Activated naive CD8-positive, alpha-beta T cell treated with anti-CD3 and anti-CD28 coated beads, Interleukin-2, amount 50 U/mL, for 16 hours (primary cell): Measurements from ENCODE around the gene KRT36.

Experiments
- DNase-seq: peaks from one replicate; pipeline ENCODE4 v3.0.0-alpha.2; 2020; ENCODE audit warnings: low read depth, low spot score

The KRT36 gene

DNA sequence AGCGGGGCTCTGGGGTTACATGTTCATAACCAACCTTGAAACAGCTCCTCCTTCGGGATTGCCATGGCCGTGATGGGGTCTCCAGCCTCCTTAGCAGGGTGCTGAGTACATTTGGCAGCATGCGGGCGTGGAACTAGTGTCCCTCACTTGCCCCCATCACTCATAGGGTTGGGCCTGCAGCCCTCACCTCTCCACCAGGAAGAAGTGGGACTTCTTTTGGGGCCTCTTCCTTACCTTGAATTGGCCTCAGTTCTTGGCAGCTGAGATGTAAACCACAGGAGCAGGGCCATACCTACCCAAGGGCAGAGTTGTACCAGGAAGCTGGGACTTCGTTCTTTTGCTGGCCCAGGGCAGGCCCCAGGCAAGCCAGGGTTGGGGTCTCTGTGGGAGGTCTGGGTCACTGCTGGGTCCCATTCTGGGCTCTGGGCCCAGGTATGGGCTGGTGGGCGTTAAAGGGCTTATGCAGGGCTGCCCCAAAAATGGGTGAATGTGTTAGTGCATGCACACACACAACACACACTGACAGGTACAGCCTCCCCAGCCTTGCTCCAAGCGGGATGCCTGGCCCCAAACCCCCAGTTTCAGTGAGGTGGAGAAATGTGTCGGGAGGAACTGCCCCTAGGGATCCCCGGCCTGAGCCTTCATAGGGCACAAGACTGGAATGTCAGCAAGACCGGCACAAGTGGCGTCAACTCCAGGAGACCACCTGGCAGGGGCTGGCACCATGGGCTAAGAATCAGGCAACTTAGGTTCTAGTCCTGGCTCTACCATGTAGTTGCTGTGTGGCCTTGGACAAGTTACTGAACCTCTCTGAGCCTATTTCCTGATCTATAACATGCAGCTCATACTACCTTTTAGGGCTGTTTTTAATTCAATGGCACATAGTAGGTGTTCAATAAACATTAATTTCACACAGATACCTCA lies 32.9 kb upstream of the KRT36 start:
- no peak for DNase-seq

DNA sequence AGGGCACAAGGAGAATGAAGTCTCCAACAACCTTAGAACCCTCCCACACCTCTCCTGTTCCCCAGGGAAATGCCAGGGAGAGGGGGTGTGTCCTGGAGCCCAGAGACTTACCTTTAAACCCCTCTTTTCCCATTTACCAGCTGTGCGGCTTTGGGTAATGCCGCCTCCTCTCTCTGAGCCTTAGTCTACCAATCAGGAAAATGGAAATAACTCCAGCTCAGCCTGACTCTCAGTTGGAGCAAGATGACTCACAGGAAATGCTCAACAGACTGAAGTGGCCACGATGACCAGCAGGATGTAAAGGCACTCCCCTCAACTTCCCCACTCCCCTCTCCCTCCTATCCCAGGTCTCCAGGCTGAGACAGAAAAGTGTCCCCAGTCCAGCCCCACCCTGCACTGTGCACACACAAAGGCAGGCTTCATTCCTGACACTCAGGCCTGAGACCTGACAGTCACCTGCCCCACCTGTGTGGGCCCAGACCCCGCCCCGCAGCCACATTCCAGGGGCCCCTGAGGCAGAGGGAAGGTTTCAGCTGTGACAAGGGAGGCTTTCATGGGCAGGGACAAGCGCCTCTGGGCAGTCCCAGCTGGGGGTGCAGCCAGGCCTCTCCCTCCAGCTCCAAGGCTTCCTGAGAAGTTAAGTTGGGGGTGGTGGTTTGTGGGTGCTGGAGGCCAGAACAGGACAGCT lies 32.0 kb upstream of the KRT36 start:
- no peak for DNase-seq

- DNase-seq = no peak
These were observed 31.3 kb upstream of the KRT36 start for GRCh38 chr17:41520821-41521521.

DNA sequence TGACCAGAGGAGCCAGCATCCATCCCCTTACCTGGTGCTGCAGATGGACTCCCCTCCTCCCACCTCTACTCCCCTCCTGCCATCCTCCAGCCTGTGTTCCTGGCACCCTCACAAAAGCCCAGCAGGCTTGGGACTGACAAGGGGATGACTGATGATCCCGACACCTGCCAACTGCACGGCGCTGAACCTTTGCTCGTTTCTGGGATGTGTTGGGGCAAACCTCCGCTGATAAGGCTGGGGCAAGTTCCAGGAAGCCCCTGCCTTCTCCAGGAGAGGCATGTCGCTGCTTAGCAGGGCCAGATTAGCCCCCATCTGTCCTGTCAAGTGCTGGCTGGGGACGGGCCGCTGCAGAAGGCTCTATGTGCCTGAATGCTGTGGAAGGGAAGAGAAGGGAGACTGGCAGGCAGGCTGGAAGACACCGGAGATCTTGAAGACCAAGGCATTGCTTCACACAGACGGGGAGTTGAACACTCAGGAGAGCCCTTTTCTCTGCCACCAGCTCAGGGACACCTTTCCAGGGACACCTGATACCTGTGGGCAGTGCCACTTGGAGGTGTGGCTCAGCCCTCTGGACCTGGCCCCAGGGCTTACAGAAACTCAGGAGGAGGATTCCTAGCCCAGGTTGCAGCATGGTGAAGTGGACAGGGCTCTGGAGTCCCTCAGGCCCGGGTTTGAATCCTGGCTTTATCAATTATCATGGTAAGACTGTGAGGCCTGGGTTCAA lies 30.0 kb upstream of the KRT36 start:
- no peak for DNase-seq

DNA sequence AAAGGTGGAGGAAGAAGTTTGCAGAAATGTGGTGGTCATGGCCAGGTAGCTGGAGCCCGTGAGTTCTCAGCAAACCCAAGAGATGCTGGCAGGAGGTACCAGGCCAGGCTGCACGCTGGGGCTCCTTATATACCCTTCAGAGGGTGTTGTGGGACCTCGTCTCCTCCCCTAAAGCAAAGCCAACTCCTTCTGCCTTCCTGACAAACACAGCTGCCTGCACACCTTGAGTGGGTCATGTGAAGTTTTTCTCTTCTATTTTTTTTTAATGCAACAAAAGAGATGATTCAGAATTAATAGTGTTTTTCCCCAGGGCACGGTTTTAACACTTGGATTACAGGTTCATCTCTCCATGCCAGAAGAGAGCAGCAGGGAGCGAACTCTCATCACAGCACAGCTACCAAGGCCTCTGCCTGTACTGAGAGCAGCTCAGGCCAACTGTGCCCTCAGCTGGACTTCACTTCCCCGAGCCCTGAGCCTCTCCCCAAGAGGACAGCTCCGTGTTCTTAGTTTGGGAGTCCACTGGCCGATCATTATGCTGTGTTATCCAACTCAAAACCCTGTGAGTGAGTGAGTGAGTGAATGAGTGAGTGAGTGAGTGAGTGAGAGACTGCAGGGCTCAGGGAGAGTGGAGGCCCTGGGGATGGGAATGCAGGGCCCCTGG lies 29.2 kb upstream of the KRT36 start, which contains the start of gene KRT15:
Gene KRT15 (minus strand): TSS at position 102 of the 661 bp plus-strand sequence. CDS start 63 bp downstream, at position 39.
- DNase-seq = no peak

- DNase-seq = no peak
These were observed 28.3 kb upstream of the KRT36 start for GRCh38 chr17:41518031-41518430.

DNA sequence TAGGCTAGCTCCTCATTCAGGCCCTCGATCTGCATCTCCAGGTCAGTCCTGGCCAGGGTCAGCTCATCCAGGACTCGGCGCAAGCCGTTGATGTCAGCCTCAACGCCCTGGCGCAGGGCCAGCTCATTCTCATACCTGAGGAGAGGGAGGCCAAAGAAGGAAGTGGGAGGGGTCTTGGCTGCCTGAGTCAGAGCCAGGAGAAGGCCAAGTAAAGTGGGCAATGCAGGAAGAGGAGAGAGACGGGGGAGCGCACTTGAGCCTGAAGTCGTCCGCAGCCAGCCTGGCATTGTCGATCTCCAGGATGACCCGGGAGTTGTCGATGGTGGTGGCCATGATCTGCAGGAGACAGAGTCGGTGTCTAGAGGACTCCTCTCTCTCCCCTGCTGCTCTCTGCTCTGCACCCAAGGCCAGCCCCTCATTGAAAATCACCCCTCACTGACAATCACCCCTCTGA lies 27.1 kb upstream of the KRT36 start:
- DNase-seq = no peak

GRCh38 chr17:41516147-41516829 lies 26.6 kb upstream of the KRT36 start:
- DNase-seq = no peak

GRCh38 chr17:41513168-41513547 lies 23.4 kb upstream of the KRT36 start:
- no peak for DNase-seq

- DNase-seq = no peak
These were observed 22.9 kb upstream of the KRT36 start for GRCh38 chr17:41512546-41513167.

DNA sequence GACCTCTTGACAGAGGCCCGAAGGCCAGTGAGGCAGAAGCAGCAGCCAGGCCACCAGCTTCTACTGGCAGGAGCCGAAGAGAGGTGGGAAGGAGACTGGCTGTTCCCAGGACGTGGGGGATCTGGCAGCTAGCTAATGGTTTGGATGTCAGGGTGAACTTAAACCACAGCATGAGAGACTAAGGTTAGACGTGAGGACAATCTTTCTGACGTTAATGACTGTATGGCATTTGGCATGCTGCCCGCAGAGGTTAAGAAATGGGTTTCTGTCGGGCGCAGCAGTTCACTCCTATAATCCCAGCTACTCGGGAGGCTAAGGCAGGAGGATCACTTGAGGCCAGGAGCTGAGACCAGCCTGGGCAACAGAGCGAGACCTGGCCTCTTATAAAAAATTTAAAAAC lies 22.0 kb upstream of the KRT36 start:
- DNase-seq = no peak

DNA sequence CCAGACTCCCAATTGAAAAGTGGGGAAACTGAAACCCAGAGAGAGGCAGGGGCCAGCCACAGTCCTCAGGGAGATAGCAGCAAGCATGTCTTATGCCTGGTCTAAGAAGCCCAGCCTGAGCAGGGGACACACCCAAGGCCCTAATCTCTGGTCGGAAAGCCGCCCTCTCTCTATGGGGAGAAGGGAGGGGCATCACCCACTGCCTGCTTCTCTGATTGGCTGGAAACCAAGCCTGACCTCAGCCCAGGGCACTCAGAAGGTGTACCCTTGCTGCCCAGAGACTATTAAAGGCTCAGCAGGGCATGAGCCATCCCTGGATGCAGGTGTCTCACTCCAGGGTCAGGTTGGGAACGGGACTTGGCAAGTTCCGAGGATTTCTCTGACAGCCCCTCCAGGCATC lies 21.4 kb upstream of the KRT36 start:
- DNase-seq = no peak

DNA sequence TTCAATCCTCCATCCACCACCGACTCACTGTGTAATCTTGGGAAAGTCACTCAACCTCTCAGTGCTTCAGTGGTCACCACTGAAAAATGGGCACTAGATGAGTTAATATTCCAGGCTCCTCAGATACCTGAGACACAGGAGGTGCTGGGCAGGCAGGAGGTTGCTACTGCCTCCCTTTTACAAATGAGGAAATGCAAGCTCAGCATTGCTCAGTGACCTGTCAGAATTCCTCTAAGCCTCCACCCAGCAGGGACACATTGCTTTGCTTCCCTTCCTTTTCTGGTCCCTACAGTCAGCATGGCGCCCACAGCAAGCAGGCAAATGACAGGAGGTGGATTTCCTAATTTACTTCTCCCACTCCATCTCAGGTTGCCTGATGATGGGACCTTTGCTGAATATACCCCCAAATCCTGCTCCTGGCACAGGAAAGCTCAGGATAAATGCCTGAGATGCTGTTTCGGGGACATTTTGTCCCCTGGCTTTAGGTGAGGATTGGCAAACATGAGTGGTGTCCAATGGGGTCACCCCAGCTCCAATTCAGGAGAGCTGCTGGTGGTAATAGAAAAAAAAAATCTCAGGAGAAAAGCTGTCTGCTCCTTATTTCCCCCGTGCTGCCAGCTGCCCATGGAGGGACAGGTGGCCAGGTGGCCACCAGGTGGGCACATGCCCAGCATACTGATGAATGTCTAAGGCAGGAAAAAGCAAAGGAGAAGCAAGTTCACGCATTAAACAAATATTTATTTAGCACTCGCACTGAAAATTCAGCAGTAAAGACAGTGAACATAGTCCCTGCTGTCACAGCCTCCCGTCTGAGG lies 20.7 kb upstream of the KRT36 start:
- no peak for DNase-seq

DNA sequence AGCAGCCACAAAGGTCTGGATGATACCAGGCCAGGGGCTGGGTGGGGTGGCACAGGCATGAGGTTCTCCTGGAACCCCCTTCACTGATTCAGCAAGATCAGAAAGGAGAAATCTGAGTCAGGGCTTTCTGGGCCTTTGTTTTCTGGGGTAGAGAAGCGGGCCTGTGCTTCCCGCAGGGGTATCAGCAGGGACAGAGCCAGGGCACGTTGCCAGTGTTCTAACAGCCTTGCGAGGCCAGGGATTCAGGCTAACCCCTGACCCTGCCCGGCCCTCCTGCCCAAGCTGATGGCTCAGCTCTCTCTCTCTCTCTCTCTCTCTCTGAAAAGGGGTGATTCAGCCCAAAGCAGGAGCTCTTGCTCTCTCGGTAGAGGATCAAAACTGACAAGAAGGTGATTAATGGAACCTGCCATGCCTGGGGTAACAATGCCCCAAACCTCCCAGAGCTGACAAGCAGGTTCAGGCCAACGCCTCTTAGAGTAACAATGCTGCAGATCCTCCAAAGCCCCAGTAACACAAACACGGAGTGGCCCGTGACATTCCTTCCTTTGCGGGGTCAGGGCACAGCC lies 17.7 kb upstream of the KRT36 start:
- no peak for DNase-seq

DNA sequence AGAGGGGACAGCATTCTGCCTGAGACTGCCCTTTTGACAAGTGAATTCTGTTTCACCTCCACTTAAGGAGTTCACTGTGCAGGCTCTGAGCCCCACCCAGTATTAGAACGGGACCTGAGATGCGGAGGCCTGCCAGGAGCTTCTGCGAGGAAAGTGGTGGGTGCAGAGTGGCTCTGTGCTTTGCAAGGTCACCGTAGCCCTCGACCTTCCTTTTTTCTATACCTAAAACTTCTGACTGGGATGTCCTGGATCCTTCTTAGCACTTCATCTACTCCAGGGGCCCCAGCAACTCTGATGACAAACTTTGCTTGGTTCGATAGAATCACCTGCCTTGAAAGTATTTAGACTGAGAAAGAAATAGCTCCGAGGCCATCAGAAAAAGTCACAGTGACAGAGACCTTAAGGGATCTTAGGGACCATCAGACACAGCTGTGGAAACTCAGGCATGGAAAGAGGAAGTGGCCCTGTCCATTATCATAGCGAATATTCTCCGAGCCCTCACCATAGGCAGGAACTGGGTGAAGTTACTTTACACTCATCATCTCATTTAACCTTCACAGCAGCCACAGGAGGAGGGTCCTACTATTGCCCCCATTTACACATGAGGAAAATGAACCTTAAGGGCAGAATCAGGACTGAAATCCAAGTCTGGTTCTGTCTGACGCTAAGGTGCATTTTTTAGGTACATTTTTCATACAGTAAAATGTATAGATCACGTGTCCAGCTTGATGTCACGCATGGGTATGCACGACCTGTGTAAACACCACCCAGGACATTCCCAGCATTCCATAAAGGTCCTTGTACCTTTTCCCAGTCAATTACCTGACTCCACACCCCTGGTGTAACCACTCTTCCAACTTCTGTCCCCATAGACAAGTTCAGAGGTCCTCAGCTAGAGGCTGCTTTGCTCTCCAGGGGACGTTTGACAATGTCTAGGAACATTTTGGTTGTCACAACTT lies 16.4 kb upstream of the KRT36 start:
- no peak for DNase-seq

DNA sequence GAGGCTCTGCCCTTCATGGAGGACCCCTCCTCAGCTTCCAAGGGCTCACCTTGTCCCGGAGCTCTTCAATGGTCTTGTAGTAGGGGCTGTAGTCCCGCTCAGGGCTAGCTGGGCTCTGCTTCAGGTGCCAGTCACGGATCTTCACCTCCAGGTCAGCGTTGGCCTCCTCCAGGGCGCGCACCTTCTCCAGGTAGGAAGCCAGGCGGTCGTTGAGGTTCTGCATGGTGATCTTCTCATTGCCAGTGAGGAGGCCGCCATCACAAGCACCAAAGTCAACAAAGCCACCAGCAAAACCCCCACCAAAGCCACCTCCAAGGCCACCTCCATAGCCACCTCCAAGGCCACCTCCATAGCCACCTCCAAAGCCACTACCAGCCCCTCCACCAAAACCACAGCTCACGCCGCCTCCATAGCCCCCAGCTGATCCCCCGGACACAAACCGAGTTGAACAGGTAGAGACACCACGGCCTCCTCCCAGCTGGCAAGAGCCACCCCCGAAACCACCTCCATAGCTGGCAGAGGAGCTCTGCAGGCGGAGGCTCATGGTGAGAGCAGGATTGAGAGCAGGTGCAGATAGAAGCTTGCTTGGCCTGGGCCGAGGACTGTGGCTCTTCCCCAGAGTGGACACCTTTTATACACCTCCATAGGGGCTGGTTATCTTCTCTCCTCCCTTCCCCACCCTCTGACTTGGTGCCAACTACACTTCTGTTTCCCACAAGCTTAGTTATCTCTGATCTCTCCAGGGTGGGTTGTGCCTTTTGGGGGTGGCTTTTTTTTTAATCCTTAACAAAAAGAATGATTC lies 15.5 kb upstream of the KRT36 start, which contains the start of gene KRT13:
Gene KRT13 (minus strand): TSS at position 606 of the 802 bp plus-strand sequence. CDS start 62 bp downstream, at position 544.
- no peak for DNase-seq
